GM03348 (cell line): ENCODE measurements around the gene STEAP3.

Source experiments
- DNase-seq: peaks from one replicate; pipeline ENCODE4 v3.0.0; 2012; ENCODE audit warnings: low spot score

The STEAP3 gene

DNA sequence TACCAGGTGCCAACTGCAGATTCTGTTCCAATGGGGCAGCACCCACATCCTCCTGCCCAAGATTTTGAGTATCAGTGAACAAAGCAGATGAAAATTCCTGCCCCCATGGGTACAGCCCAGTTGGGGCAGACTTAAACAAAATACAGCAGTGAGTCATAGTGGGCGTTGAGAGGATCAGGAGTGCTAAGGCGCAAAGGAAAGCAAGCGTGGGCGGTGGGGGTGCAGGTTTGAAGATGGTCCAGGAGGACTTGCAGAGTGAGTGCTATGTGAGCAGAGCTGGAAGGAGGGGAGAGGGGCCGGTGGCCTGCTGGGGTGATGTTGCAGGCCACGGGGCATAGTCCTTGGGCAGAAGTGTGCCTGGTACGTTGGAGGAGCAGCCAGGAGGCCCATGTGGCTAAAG lies 24.7 kb downstream of the STEAP3 start:
- peak; percentile 66 for DNase-seq

DNA sequence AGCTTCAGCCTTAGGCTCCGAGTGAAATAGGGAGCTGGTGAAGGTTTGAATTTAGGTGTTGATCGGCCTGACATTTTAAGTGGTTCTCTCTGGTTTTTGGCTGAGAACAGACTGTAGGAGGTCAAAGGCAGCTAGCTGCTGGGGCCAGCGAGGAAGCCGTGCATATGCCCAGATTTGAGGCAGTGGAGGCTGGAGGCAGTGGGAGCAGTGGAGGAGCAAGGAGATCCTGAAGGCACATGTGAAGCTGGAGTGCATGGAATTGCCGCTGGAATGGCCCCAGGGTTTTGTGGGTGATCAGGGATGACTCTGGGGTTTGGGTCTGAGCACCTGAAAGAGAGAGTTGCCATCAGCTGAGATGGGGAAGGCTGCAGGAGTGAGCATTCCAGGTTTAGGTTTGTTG lies 25.1 kb downstream of the STEAP3 start:
- DNase-seq: no peak

DNA sequence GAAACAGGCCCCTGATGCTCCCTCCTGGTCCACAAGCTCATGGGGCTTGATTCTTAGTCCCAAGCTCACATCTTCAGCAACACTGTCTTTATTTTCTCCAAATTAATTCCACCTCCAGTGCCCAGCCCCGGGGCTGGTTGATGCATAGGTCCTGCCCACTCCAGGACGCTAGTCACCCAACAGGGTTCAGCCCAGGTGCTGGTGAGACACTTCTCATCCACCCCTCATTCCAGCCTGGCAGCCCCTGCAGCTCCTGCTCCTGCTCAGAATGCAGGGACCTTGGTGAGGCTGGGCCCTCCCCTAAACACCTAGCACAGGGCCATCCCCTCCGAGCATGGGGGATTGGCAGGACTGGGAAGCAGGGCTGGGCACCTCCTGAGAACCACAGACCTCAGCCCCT lies 25.7 kb downstream of the STEAP3 start:
- no peak for DNase-seq

DNA sequence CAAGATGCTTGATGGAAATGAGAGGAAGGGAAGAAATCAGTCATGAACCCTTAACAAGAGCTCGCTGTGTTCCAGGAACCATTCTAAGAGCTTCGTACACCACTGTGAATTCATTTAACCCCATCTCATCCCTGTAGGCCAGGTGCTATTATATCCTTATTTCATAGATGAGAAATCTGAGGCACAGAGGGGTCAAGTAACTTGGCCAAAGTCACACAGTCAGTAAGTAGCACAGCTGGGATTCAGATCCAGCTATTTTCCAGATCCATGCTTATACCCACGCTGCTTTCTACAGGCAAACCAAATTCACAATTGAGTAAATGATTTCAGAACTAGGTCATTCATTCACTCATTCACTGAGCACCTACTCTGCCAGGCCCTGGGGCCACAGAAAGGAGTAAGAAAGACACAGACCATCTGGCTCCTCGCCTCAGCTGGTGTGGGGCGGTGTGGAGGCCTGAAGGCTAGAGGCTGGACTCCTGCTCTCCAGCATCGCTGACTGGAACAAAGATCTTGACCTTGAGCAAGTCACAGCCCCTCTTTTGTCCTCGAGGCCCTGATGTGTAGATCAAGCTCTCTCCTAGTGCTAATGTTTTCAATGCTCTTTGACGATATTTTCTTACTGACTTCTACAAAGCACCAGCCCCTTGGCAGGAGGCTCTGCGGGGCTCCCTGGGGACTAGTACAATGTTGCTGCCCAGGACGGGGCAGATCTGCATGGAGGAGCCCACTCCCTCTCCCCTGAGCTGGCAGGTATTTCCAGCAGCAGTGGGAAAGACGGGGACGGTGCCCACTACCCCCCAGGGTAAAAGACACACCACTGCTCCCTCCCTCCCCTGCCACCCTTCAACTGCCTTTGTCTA lies 26.5 kb downstream of the STEAP3 start:
- no peak for DNase-seq

DNA sequence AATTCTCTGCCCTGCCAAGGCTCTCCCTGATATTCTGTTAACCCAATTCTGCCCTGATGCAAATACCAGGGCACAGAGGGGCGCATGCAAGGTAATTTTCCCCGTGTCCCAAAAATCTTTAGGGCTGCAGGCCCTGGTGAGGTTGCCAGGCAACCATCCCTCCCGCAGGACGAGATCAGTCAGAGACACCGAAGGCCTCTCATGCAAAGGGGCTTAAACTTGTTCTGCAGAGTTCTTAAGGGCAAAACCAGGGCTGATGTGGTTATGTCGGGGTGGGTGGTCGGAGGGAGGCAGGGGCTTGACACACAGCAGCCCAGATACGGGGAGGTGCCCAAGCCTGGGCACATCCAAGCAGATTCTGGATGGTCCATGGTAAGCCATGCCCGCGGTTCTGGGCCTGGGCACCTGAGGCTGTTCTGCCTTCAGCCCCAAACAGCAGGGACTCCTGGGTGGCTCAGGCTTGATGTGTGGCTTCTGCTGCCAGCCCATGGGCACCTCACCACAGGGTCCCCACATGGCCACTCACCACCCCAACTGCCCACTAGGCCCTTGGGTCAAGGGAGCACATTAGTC lies 27.2 kb downstream of the STEAP3 start:
- DNase-seq: no peak

DNA sequence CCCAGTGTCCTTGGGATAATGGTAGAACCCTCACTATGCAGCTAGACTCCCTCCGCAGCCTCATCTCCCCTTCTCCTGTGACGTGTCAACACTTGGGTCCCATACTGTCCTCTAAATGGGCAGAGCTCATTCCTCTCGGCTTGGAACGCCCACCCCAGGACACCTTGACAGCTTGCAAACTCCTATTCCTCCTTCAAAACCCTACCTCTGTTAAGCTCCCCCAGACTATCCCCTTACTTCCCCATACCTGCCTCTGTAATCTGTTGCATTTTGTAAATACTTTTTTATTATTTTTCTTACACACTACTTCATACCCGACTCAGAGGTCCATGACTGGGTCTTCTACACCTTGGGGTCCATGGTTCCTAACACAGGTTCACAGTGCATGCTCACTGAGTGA lies 28.0 kb downstream of the STEAP3 start:
- no peak for DNase-seq

DNA sequence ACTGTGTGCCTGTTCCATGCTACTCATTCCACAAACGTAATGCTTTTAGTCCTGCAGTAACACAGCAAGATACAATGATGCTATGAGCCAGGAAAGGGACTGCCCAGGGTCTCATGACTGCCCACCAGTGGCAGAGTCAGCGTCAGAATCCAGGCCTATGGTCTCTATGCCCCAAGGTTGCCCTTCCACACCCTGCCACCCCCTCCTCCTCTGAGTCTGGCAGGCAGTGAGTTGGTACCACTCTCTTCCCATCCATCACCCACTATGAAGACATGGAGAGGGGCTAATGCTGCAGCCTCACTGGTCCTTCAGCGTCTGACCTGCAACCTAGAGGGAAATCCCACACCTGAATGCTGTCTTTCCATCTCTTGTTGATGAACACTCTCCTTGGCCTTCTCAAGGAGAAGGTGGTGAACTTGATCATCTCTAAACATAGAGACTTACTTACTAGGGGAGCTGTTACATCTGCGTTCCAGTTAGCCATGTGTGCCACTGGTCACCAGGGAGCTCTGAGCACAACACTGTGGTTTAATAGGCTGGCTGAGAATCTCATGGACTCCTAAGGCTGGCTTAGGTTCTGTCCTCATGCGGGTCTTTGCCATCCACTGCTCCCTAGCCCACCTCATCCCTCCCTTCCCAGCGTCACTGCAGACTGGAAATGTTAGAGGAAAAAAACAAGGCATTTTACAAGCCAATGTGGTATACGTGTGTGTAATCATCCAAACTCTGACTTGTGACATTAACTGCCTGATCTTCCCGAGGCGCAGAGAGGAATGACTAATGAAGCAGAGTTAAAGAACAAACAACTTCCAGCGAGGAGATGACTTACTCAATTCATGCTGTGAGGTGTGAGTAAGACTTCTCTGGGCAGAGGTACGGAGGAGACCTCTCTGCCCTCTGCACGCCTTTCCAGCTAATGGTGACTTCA lies 28.8 kb downstream of the STEAP3 start:
- peak; percentile 82 for DNase-seq

DNA sequence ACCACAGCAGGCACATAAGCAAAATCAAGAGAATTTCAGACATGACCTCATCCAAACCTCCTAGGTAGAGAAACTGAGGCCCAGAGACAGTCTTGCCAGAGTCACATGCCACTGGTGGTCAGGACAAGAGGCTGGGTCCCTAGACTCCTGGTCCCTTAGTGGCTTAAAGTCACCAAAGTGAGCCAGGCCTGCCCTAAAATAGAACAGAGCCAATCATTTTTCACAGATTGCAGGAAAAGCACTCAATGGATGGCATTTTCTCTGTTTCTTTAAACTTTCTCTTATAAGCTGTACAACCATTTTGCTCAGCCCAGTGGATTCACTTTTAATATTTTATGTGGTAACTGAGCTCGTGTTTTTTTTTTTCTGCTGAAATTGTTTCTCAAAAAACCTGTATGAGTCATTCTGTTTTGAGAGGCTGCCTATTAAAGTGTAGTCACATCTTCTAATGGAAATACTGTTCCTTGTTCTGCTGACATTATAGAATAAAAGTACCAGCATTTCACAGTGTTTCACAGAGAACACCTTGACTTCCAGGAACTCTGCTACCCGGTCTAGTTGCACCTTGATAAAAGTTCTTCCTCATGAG lies 29.6 kb downstream of the STEAP3 start:
- DNase-seq: no peak

DNA sequence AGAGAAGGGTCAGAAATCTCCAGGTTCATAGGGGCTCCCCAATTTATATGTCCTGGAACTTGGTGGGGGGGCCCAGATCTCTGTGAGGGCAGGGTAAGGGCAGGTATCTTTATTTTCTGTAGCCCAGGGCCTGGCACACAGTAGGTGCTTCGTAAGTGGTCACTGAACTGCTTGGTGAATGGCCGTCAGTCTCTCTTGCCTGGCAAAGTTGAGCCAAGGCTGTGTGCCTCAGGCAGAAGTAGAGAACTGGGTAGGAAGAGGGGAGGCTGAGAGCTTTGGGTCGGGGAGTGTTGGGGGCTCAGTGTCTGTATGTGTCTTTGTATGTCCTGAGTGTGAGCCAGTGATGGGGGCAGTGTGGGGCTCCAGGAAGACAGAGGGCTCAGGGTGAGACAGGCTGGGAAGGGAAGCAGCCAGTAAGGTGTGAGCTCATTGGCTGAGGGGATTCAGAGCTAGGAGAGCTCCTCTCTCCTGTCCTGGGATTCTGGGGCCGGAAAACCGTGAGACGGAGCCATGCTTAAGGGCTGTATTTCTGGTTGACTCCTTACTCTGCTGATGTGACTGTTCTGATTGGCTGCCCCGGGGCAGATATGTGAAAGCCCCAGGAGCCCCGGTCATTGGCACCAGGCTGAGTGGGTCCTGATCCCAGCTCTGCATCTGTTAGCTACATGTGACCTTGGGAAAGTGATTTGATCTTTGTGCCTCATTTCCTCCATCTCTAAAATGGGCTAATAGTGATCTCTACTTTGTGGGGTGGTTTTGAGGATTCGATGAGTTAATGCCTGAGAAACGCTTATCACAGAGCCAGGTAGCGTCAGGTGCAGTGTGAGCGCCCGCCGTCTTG lies 30.3 kb downstream of the STEAP3 start:
- DNase-seq: no peak

DNA sequence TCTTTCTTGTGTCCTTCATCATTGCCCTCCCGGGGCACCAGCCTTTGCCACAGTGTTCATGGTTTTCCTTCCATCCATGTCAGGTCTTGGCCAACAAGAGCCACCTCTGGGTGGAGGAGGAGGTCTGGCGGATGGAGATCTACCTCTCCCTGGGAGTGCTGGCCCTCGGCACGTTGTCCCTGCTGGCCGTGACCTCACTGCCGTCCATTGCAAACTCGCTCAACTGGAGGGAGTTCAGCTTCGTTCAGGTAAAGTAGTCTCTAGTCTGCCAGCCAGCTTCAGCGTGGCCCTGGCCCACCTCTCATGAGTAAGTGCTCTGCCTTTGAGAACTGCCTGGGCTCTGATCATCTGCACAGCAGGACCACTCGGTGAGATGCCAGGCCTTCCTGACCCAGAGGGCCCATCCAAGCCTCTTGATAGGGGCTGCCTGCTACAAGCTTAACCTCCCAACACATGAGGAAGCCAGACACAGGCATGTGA lies 31.0 kb downstream of the STEAP3 start:
- no peak for DNase-seq

DNA sequence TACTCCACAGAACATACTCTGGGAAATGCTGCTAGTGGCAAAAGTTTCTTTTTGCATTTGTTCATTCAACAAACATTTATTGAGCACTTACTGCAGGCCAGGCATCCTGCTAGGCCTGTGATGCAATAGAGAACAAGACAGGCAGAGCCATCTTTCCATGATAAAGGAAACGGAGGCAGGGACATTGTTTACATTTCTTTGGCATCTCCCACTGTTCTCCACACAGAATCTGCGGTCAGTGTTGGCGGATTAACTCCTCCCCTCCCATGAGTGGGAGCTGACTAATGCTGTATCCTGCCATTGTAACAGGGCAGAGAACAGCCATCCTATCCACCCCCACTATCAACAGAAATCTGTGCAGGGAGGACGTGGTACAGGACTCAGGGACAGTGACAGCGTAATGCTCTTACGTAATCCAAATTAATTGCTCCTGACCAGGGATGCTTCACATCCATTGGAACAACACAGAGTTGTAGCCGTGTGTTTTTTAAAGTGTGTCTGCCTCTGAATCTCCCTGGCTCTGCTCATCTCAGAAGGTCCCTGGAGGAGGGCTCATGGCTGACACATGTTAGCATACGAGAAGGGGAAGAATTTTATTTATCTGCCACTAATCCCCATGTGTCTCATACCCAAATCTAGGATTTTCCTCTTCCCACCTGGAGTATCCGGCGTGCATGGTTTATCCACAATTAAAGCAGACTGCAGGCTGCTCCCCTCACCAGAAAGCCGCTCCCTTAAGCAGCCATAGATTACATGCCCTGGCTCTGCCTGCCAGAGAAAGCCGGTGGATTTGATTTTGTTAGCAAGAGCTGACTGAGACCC lies 32.3 kb downstream of the STEAP3 start:
- peak; percentile 89 for DNase-seq

DNA sequence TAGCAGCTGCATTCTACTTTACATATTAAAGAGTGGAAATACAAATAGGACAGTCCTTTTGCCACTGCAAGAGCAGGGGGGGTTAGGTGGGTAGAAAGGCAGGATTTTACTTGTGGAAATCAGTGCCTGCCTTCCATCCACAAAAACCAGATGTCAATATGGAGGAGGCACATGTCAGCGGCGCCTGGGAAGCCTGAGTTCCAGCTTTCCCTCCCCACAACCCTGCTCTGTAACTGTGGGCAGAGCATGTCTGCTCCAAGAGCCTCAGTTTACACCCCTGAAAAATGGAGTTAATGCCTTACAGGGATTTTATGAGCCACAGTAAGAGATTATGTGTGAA lies 32.9 kb downstream of the STEAP3 start:
- DNase-seq: no peak

DNA sequence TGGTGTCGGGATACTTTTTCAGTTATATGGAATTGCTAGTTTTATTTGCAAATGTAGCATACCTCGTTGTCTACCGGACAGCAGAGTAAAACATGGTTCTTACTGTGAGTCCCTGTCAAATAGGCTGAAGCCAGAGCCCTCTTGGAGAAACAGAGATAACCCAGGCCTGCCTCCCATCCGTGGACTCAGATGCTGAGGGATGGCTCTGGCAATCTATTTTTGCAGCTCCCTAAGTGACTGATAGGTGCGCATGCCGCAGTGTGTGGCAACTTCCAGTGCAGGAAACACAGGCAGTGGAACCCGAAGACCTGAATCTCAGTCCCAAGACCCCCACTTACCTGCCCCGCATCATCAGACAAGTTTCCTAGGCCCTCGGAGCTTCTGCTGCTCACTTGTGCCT lies 33.6 kb downstream of the STEAP3 start:
- DNase-seq: no peak

DNA sequence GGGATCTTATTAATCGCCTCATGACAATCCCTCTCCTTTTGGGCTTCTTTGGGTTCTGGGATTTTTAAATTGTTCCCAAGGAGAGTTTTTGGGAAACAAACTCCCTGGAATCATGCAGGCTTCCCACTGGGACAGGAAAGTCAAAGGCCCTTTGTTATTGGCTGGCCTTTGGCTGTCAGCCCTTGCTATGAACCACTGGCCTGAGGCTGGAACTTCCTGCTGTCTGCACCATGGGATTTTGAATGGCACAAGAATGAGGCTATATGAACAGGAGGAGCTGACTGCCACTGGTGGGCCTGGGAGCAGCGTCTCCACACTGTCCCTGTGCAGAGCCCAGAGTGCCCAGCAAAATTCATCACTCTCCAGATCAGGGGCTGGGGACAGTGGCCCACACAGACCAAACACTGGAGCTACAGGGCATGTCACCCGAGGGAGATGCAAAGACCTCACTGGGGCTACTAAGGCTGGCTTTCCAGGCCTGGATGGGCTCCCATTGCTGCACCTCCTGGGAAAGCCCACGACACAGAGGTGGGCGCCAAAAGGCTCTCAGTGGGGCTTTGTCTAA lies 35.7 kb downstream of the STEAP3 start:
- no peak for DNase-seq

DNA sequence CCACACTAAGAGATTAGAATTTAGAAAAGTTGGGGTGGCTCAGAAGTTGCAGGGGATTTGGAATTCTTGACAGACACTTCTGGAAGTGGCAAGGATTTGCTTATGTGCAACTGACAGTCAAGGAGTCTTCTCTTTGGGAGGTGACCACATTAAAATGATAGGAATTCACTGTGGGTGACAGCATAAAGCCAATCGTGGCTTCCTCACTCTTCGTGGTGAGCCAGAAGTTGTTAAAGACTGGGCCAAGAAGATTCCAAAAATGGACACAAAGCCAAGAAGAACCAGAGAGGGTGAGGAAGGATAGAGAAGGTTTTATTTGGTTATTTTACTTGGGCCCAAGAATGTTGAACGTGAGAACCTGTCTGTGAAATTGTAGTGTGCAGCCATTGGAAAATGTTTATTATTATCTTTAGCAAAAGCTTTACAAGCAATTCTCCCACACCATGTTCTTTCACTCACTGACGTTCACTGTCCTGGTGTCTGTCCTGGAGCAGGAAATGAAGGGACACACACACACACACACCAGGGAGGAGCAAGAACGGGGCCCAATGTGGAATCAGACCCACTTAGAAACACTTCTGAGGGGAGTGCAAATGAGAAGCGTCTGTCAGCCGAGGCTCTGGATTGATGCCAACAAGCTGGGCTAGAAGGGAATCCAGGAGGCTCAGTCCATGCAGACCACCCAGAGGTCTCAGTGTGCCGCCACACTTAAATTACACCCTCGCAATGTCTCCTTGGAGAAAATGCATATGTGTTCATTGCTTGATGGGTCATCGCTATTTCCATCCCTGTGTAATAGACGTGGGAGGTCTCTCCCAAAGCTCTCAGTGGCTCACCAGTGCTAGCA lies 37.2 kb downstream of the STEAP3 start:
- DNase-seq: peak; percentile 78

DNA sequence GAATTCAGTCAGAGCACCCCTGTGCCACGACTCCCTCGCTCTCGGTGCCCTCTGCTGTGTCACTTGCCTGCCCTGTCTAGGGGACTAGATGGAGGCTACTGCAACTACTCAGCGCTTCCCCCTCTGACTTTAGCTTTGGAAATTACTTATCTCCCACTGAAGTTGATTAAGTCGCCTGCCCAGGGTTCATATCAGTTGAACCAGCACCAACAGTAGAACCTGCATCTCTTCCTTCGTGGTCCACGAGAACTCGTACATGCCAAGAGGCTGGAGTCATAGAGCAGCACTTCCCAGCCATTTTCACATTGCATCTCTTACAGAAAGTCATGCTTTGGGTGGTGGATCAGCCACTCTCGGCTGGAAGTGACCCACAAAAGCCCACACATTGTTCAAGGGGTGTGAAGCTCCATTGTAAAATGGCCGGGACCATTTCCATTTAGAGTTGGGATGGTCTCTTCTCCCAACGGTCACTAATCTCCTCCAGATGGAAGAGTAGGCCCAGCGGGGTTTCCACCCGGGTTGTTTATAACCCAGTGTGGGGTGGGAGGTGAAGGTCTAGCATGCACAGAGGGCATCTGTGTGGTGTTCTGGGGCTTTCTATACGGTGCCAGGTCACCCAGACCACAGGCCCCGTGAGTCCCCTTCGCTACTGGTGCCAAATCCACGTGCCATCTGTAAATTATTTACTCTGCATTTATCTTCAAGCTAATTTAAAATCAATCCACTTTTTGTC lies 38.0 kb downstream of the STEAP3 start:
- no peak for DNase-seq

DNA sequence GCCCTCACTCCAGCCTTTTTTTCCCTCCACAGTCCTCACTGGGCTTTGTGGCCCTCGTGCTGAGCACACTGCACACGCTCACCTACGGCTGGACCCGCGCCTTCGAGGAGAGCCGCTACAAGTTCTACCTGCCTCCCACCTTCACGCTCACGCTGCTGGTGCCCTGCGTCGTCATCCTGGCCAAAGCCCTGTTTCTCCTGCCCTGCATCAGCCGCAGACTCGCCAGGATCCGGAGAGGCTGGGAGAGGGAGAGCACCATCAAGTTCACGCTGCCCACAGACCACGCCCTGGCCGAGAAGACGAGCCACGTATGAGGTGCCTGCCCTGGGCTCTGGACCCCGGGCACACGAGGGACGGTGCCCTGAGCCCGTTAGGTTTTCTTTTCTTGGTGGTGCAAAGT lies 39.4 kb downstream of the STEAP3 start:
- DNase-seq: no peak

DNA sequence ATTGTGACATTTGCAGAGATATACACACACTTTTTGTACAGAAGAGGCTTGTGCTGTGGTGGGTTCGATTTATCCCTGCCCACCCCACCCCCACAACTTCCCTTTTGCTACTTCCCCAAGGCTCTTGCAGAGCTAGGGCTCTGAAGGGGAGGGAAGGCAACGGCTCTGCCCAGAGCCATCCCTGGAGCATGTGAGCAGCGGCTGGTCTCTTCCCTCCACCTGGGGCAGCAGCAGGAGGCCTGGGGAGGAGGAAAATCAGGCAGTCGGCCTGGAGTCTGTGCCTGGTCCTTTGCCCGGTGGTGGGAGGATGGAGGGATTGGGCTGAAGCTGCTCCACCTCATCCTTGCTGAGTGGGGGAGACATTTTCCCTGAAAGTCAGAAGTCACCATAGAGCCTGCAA lies 40.0 kb downstream of the STEAP3 start:
- DNase-seq: no peak
